ENCODE results near the gene PLCH1. TPM values are rescaled to one million over a fixed set of nuclear protein-coding genes. Genes with fewer than 3 reads are reported as not detected.

PLCH1 gene
- total RNA-seq, 2 experiments from 2014 or later, result 0.06 TPM; not detected in 1

DNA sequence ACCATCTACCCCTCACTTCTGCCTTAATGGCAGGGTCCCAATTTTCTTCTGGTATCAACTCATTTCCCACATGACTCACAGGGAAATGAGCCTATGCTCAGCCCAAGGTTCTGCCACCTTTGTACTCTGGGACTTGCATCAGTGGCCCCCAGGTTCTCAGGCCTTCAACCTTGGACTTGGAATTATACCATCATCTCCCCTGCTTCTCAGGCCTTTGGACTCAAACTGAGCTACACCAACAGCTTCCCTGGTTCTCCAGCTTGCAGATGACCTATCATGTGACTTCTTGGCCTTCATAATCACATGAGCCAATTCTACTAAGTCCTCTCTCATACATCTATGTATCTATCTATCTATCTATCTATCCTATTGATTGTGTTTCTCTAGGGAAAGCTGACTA, 149.5 kb downstream of the PLCH1 start:
- CTCF ChIA-PET (ENCODE audit: unreplicated experiment), result no interaction called here
- H3K9me3 ChIP-seq (ENCODE audit: low read length), result no peaks in the 10 kb centered on the region
- POLR2A ChIA-PET, result interaction anchor here (0.7 kb wide), 1 partner anchor 63 kb away, joined by 3 read pairs; no protein-coding TSS in a partner anchor
- no peak overlapping the region for H3K4me2 ChIP-seq (ENCODE audit: low read length)
- no peak for DNase-seq (ENCODE audit: low spot score)
- H3K4me3 ChIP-seq (ENCODE audit: low read depth, low read length, poor library complexity, severe bottlenecking), result no peak overlapping the region
- no peak overlapping the region for H2AFZ ChIP-seq (ENCODE audit: low read length)
- BruUV-seq (replicated peaks), result no TSS peak
- H3K79me2 ChIP-seq (ENCODE audit: insufficient read depth, low read depth, low read length), result no peaks in the 10 kb centered on the region
- no peak overlapping the region for H3K27ac ChIP-seq (ENCODE audit: low read depth, low read length, poor library complexity, severe bottlenecking)
- H3K4me1 ChIP-seq (ENCODE audit: insufficient read depth, low read length, poor library complexity, severe bottlenecking), result no peaks in the 10 kb centered on the region
- H3K9me2 ChIP-seq (ENCODE audit: insufficient read depth, low read length), result no peaks in the 10 kb centered on the region
- no peaks in the 10 kb centered on the region for H4K20me1 ChIP-seq (ENCODE audit: insufficient read depth, low read length)
- TF ChIP-seq, protein P1, sequence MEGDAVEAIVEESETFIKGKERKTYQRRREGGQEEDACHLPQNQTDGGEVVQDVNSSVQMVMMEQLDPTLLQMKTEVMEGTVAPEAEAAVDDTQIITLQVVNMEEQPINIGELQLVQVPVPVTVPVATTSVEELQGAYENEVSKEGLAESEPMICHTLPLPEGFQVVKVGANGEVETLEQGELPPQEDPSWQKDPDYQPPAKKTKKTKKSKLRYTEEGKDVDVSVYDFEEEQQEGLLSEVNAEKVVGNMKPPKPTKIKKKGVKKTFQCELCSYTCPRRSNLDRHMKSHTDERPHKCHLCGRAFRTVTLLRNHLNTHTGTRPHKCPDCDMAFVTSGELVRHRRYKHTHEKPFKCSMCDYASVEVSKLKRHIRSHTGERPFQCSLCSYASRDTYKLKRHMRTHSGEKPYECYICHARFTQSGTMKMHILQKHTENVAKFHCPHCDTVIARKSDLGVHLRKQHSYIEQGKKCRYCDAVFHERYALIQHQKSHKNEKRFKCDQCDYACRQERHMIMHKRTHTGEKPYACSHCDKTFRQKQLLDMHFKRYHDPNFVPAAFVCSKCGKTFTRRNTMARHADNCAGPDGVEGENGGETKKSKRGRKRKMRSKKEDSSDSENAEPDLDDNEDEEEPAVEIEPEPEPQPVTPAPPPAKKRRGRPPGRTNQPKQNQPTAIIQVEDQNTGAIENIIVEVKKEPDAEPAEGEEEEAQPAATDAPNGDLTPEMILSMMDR (conservative IDR thresholded peaks at IDR 0.05; ENCODE audit: low read length), result no peak
- no peak for TF ChIP-seq EZH2phosphoT487 (IDR thresholded peaks at IDR 0.05; ENCODE audit: borderline replicate concordance, low read depth, low read length)
- no peaks in the 10 kb centered on the region for H3K36me3 ChIP-seq (ENCODE audit: insufficient read depth, low read length)
- intact Hi-C loops (cut with micrococcal nuclease; ENCODE audit: unreplicated experiment), result no loop called here

DNA sequence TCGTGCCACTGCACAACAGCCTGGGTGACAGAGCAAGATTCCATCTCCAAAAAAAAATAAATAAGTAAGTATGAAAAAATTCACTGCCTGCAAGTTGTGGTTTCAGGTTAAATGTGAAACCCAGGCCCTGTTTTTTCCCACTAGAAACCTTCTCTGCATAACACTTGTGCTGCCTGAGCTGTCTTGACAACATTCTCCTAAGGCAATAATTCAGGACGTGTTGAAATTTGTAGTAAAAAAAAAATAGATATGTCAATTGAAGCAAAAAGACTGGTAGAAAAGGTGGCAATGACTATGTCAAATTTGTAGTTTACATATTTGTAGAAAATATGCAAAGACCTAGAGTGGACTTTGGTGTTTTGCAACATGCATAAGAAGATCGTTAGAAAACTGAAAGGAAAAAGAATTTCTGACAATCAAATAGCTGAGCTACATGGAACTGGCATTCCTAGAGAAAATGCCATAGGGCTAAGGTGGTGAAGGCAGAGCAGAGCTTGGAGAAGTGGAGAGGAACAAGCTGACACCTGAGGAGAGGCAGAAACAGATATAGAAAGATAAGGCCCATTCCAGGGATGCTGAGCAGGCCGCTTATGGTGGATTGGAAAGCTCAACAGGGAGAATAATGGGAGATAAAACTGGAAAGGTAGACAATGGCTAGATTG, 150.2 kb downstream of the PLCH1 start:
- Histone ChIP-seq H2AFZ (ENCODE audit: low read length) (no peak overlapping the region), H3K36me3 (ENCODE audit: insufficient read depth, low read length) (no peaks in the 10 kb centered on the region), H3K4me3 (ENCODE audit: low read depth, low read length, poor library complexity, severe bottlenecking) (no peak overlapping the region), H3K4me1 (ENCODE audit: insufficient read depth, low read length, poor library complexity, severe bottlenecking) (no peaks in the 10 kb centered on the region), H3K79me2 (ENCODE audit: insufficient read depth, low read depth, low read length) (no peaks in the 10 kb centered on the region), H4K20me1 (ENCODE audit: insufficient read depth, low read length) (no peaks in the 10 kb centered on the region), H3K9me2 (ENCODE audit: insufficient read depth, low read length) (no peaks in the 10 kb centered on the region), H3K27ac (ENCODE audit: low read depth, low read length, poor library complexity, severe bottlenecking) (no peak overlapping the region), H3K4me2 (ENCODE audit: low read length) (no peak overlapping the region), H3K9me3 (ENCODE audit: low read length) (no peaks in the 10 kb centered on the region)
- BruUV-seq (replicated peaks), result no TSS peak
- no peak for DNase-seq (ENCODE audit: low spot score)
- POLR2A ChIA-PET, result interaction anchor here (1.4 kb wide), 1 partner anchor 12 kb away, joined by 4 read pairs; no protein-coding TSS in a partner anchor
- TF ChIP-seq, protein P1 (conservative IDR thresholded peaks at IDR 0.05; ENCODE audit: low read length), result no peak
- TF ChIP-seq EZH2phosphoT487 (IDR thresholded peaks at IDR 0.05; ENCODE audit: borderline replicate concordance, low read depth, low read length), result no peak
- intact Hi-C loops (cut with micrococcal nuclease; ENCODE audit: unreplicated experiment), result no loop called here
- CTCF ChIA-PET (ENCODE audit: unreplicated experiment), result no interaction called here

DNA sequence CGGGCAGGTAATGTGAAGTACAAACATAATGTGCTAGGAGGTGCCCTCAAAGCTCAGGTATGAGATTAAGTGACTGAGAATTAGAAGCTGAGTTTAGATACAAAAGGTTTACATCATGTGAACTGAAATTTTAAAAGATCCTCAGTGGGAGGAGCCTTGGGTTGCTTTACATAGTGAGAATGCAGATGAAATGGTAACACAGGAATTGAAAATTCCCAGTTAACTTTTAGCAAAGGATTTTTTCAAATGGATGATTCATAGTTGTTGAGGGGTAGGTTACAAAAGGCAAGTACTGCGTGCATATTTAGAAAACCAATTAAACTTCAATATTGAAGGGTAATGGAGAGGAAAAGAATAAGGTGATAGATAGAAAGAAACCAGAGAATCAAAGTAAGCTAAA, 157.3 kb downstream of the PLCH1 start:
- TF ChIP-seq, protein P1 (conservative IDR thresholded peaks at IDR 0.05; ENCODE audit: low read length), result no peak
- TF ChIP-seq EZH2phosphoT487 (IDR thresholded peaks at IDR 0.05; ENCODE audit: borderline replicate concordance, low read depth, low read length), result no peak
- no peak overlapping the region for H3K4me2 ChIP-seq (ENCODE audit: low read length)
- H3K36me3 ChIP-seq (ENCODE audit: insufficient read depth, low read length), result no peaks in the 10 kb centered on the region
- no peak overlapping the region for H3K27ac ChIP-seq (ENCODE audit: low read depth, low read length, poor library complexity, severe bottlenecking)
- BruUV-seq (replicated peaks), result no TSS peak
- no peak for DNase-seq (ENCODE audit: low spot score)
- intact Hi-C loops (cut with micrococcal nuclease; ENCODE audit: unreplicated experiment), result no loop called here
- H3K79me2 ChIP-seq (ENCODE audit: insufficient read depth, low read depth, low read length), result no peaks in the 10 kb centered on the region
- H2AFZ ChIP-seq (ENCODE audit: low read length), result no peak overlapping the region
- POLR2A ChIA-PET, result interaction anchor here (0.7 kb wide), 1 partner anchor 1187 kb away, joined by 3 read pairs; no protein-coding TSS in a partner anchor
- H3K9me2 ChIP-seq (ENCODE audit: insufficient read depth, low read length), result no peaks in the 10 kb centered on the region
- CTCF ChIA-PET (ENCODE audit: unreplicated experiment), result no interaction called here
- H4K20me1 ChIP-seq (ENCODE audit: insufficient read depth, low read length), result no peaks in the 10 kb centered on the region
- H3K4me3 ChIP-seq (ENCODE audit: low read depth, low read length, poor library complexity, severe bottlenecking), result no peak overlapping the region
- no peaks in the 10 kb centered on the region for H3K9me3 ChIP-seq (ENCODE audit: low read length)
- no peaks in the 10 kb centered on the region for H3K4me1 ChIP-seq (ENCODE audit: insufficient read depth, low read length, poor library complexity, severe bottlenecking)

Measured in OCI-LY7 (cell line).